ENCODE measurements around the gene LIN9.

GRCh38 chr1:226276077-226276682 is 32.8 kb downstream of the LIN9 start:
- TF ChIP-seq ZNF384 (IDR thresholded peaks at IDR 0.05) (no peak), SUZ12 (IDR thresholded peaks at IDR 0.05) (no peak), FOXK2 (IDR thresholded peaks at IDR 0.05) (no peak), TARDBP (IDR thresholded peaks at IDR 0.05) (no peak), FOXM1 (IDR thresholded peaks at IDR 0.05; ENCODE audit: borderline replicate concordance) (no peak), HDGF (IDR thresholded peaks at IDR 0.05; ENCODE audit: borderline replicate concordance) (no peak), L3MBTL2 (conservative IDR thresholded peaks at IDR 0.05) (no peak)

Data from HEK293T (cell line).